Measurements from ENCODE around the gene MEGF11. TPM values are rescaled to one million over a fixed set of nuclear protein-coding genes. Genes with fewer than 3 reads are reported as not detected.

The MEGF11 gene
- polyA plus RNA-seq, 1 of the 3 experiments (the other 2 are of a cell fraction), result not detected

DNA sequence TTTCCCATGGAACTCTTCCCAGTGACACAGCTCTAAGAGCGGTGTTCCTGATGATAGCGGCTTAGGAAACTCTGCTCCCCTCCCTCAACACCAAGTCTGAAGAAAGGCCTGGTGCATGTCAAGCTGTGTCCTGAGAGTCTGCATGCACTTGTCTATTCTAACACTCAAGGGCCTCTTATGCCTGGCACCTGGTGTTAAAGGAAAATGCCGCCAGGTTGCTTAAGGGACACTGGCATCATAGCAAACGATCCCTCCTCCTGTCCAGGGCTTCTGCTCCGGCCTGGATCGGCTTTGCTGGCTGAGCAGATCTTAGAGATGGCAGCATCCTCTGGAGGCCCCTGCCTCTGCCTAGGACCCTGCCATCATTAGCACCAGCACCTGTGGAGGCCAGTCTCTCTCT is 121.7 kb downstream of the MEGF11 start:
- Histone ChIP-seq H3K27ac (ENCODE audit: low read depth in 2 of 2, low read length in 1 of 2) (no peak overlapping the region; a peak in 1 of 4 replicates), H3K36me3 (replicated peaks in 1 of 2; ENCODE audit: control insufficient read depth in 1 of 2, insufficient read depth in 2 of 2, low read length in 1 of 2) (no peaks in the 10 kb centered on the region), H3K79me2 (ENCODE audit: insufficient read depth) (no peaks in the 10 kb centered on the region), H3K9me3 (no peaks in the 10 kb centered on the region), H3K4me1 (ENCODE audit: control insufficient read depth in 1 of 2, insufficient read depth in 2 of 2, low read depth in 1 of 2, low read length in 1 of 2) (peaks cover 0 to 38% of the 10 kb centered on the region in 2 experiments; a peak in 1 of 4 replicates), H3F3A (replicated peaks; ENCODE audit: insufficient read depth) (no peaks in the 10 kb centered on the region), H3K9me2 (no peaks in the 10 kb centered on the region), H3K4me2 (no peak overlapping the region), H3K9ac (no peak overlapping the region), H3K4me3 (ENCODE audit: low read depth in 2 of 2, low read length in 1 of 2) (no peak overlapping the region), H4K20me1 (ENCODE audit: insufficient read depth) (no peaks in the 10 kb centered on the region), H2AFZ (ENCODE audit: low read depth) (no peak overlapping the region), H3K27me3 (ENCODE audit: insufficient read depth) (peaks cover 28% of the 10 kb centered on the region)
- TF ChIP-seq MXI1 (IDR thresholded peaks at IDR 0.05; ENCODE audit: low read depth, low read length), result no peak
- TF ChIP-seq EP300 (IDR thresholded peaks at IDR 0.05; ENCODE audit: borderline replicate concordance in 1 of 2, low read depth in 1 of 2, low read length in 1 of 2), result no peak
- TF ChIP-seq, protein P1, sequence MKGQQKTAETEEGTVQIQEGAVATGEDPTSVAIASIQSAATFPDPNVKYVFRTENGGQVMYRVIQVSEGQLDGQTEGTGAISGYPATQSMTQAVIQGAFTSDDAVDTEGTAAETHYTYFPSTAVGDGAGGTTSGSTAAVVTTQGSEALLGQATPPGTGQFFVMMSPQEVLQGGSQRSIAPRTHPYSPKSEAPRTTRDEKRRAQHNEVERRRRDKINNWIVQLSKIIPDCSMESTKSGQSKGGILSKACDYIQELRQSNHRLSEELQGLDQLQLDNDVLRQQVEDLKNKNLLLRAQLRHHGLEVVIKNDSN (IDR thresholded peaks at IDR 0.05; ENCODE audit: borderline replicate concordance, low read depth), result no peak
- TF ChIP-seq NRF1 (IDR thresholded peaks at IDR 0.05; ENCODE audit: low read depth, low read length), result no peak
- TF ChIP-seq MAX (IDR thresholded peaks at IDR 0.05; ENCODE audit: low read depth), result no peak
- TF ChIP-seq YY1 (IDR thresholded peaks at IDR 0.05; ENCODE audit: low read depth), result no peak
- TF ChIP-seq RXRA (IDR thresholded peaks at IDR 0.05; ENCODE audit: borderline replicate concordance, low read depth), result no peak
- TF ChIP-seq ELF1 (IDR thresholded peaks at IDR 0.05), result no peak
- no peak for TF ChIP-seq FOXM1 (IDR thresholded peaks at IDR 0.05; ENCODE audit: low read depth)
- TF ChIP-seq NFIC (IDR thresholded peaks at IDR 0.05; ENCODE audit: borderline replicate concordance), result no peak
- no peak for TF ChIP-seq GABPA (IDR thresholded peaks at IDR 0.05; ENCODE audit: low read depth)
- ChIA-PET CTCF (interaction anchor here (0.9 to 1.3 kb wide), 4 partner anchors 8 to 163 kb away, joined by 3 to 4 read pairs (median 3); no protein-coding TSS in a partner anchor), POLR2A (no interaction called here)
- WGBS (ENCODE audit: low lambda C conversion rate), result 53% methylated on average over 6 of the region's 6 CpGs
- DNase-seq, result no peak

DNA sequence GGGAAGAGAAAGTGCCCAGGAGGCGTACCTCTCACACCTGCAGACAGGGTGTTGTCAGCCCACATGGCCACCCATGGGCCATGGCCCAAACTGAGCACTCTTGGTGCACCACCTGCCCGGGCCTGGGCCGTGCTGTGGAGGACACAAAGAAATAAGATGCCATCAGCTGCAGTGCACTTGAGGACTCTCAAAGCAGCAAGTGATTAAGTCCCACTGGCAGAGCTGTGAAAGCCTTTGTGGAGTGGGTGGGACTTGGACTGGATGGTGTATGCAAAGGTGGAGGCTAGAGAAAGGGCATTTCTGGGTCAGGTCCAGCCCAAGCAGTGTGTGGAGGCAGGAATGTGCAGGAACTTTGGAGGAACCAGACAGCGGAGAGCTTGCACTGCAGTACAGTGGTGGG is 122.3 kb downstream of the MEGF11 start:
- Histone ChIP-seq H3K4me1 (ENCODE audit: control insufficient read depth in 1 of 2, insufficient read depth in 2 of 2, low read depth in 1 of 2, low read length in 1 of 2) (peaks cover 0 to 38% of the 10 kb centered on the region in 2 experiments; a peak in 1 of 4 replicates), H3F3A (replicated peaks; ENCODE audit: insufficient read depth) (no peaks in the 10 kb centered on the region), H3K27me3 (ENCODE audit: insufficient read depth) (peaks cover 35% of the 10 kb centered on the region), H3K9ac (no peak overlapping the region), H3K79me2 (ENCODE audit: insufficient read depth) (no peaks in the 10 kb centered on the region), H3K36me3 (replicated peaks in 1 of 2; ENCODE audit: control insufficient read depth in 1 of 2, insufficient read depth in 2 of 2, low read length in 1 of 2) (no peaks in the 10 kb centered on the region), H3K9me2 (no peaks in the 10 kb centered on the region), H4K20me1 (ENCODE audit: insufficient read depth) (no peaks in the 10 kb centered on the region), H3K27ac (ENCODE audit: low read depth in 2 of 2, low read length in 1 of 2) (no peak overlapping the region), H3K9me3 (no peaks in the 10 kb centered on the region), H3K4me3 (ENCODE audit: low read depth in 2 of 2, low read length in 1 of 2) (no peak overlapping the region), H2AFZ (ENCODE audit: low read depth) (no peak overlapping the region), H3K4me2 (no peak overlapping the region)
- ChIA-PET CTCF (interaction anchor here (0.9 to 1.3 kb wide), 3 partner anchors 11 to 163 kb away, joined by 3 to 4 read pairs (median 3); no protein-coding TSS in a partner anchor), POLR2A (no interaction called here)
- WGBS (ENCODE audit: low lambda C conversion rate), result 62% methylated on average over 3 of the region's 4 CpGs
- no peak for TF ChIP-seq RCOR1 (IDR thresholded peaks at IDR 0.05; ENCODE audit: low read length)
- TF ChIP-seq FOXJ3 (CRISPR knock-in tag; IDR thresholded peaks at IDR 0.05), result no peak
- no peak for TF ChIP-seq YY1 (IDR thresholded peaks at IDR 0.05; ENCODE audit: low read depth)
- no peak for TF ChIP-seq TEAD4 (IDR thresholded peaks at IDR 0.05; ENCODE audit: borderline replicate concordance, insufficient read depth)
- no peak for TF ChIP-seq EP300 (IDR thresholded peaks at IDR 0.05; ENCODE audit: borderline replicate concordance in 1 of 2, low read depth in 1 of 2, low read length in 1 of 2)
- no peak for TF ChIP-seq RAD21 (IDR thresholded peaks at IDR 0.05; ENCODE audit: low read length)
- TF ChIP-seq, protein P1 (IDR thresholded peaks at IDR 0.05; ENCODE audit: borderline replicate concordance, low read depth), result no peak
- TF ChIP-seq FOSL2 (IDR thresholded peaks at IDR 0.05; ENCODE audit: borderline replicate concordance, low read depth), result no peak
- TF ChIP-seq ELF1 (IDR thresholded peaks at IDR 0.05), result no peak
- no peak for TF ChIP-seq SIN3A (IDR thresholded peaks at IDR 0.05; ENCODE audit: borderline replicate concordance, low read depth, low read length)
- no peak for TF ChIP-seq NRF1 (IDR thresholded peaks at IDR 0.05; ENCODE audit: low read depth, low read length)
- TF ChIP-seq SMC3 (IDR thresholded peaks at IDR 0.05; ENCODE audit: low read depth, low read length), result no peak
- no peak for DNase-seq
